ENCODE results near the gene DENND4A. TPM values are rescaled to one million over a fixed set of nuclear protein-coding genes. Genes with fewer than 3 reads are reported as not detected.
"Not testable (repeated sequence)": the region's sequence is repeated elsewhere in the genome, so short reads cannot be mapped to it uniquely, and the experiment has no call there.

Gene DENND4A
- total RNA-seq, 1 donor from 2014 or later = 76.6 TPM

DNA sequence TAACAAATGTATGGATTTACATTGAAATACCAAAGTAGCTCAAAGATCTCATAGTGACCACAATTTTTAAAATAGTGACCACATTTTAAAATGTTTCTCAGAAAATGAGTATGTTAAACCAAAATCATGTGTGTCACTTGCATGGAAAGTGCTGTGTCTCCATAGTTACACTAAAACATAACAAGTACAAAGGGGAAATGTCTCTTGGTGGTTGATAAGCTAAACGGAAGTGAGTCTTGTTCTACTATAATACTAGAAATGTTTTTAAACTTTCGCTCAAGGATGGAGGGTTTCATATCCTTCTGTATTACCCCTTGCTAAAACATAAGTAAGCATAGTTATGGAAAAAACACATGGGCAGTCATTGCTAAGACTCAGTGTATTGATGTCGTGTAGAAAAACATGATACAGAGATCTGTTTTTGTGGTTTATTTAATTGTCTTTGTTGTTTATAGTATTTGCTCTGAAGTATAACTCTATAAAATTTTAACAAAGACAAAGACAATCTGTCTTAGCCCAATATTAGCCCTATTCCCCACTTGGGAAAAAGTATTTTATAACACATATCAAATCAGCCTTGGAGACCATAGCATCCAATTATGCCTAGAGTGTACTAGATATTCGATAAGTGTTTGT, 27.0 kb upstream of the DENND4A start:
- no peak for DNase-seq

DNA sequence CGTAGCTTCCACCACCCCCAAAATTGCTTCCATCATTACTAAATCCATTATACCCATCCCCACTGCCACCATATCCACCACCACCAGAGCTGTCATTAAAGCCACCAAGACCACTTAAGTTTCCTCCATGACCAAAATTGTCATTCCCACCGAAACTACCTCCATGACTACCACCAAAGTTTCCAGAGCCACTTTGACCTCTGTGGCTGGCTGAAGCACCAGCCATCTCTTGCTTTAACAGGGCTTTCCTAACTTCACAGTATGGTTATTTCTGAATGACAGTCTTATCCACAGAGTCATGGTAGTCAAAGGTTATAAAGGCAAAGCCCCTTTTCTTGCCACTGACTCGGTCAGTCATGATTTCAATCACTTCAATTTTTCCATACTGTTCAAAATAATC, 24.3 kb upstream of the DENND4A start:
- DNase-seq = no peak

DNA sequence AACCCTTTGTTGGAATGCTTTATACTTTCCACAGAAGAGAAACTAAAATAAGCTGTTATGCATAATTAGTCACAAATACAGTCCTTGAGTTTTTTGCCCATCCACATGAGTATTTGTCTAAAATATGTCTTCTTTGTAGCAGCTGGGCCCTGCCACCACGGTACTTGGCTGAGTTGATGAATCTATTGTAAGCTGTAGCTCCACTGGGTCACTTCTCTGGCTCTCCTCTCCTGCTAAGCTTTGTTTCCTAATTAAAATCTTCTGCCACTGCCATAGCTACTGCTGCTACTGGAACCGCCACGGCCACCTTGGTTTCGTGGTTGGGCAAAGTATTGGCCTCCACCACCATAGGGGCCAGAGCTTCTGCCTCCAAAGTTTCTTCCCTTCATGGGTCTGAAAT, 23.9 kb upstream of the DENND4A start:
- not testable (repeated sequence) for DNase-seq

DNA sequence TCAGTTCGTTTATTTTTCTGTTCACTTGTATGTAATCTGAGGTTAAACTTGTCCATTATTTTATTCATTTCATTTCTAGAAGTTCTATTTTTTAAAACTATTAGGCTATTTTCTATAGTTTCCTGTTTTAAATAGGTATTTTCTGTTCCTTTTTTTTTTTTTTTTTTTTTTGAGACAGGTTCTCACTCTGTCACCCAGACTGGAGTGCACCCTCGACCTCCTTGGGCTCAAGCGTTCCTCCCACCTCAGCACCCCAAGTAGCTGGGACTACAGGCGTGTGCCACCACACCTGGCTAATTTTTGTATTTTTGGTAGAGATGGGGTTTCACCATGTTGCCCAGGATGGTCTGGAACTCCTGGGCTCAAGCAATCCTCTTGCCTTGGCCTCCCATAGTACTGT, 22.2 kb upstream of the DENND4A start:
- DNase-seq = not testable (repeated sequence)

DNA sequence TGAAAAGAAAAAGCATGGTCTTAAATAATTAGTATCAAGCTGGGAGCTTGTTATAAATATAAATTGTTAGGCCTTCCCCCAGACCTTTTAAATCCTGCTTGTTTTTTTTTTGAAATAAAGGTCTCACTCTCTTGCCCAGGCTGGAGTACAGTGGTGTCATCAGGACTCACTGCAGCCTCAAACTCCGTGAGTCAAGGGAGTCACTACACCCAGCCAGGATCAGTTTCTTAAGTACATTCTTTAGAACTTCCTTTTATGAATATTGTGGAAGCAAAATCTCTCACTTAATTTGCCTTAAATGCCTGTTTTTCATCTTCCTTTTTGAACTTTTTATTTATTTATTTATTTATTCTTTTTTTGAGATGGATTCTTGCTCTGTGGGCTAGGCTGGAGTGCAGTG, 20.8 kb upstream of the DENND4A start:
- DNase-seq = no peak

DNA sequence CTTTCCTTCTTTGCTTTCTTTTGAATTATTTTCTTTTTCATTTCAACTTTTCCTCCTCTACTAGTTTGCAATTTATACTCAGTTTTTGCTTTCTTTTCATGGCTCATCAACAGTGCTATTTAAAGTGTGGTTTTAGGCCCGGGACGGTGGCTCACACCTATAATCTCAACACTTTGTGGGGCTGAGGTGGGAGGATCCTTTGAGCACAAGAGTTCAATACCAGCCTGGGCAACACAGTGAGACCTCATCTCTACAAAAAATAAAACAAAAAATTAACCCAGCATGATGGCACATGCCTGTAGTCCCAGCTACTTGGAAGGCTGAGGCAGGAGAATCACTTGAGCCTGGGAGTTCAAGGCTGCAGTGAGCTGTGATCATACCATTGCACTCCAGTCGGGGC, 20.4 kb upstream of the DENND4A start:
- no peak for DNase-seq

DNA sequence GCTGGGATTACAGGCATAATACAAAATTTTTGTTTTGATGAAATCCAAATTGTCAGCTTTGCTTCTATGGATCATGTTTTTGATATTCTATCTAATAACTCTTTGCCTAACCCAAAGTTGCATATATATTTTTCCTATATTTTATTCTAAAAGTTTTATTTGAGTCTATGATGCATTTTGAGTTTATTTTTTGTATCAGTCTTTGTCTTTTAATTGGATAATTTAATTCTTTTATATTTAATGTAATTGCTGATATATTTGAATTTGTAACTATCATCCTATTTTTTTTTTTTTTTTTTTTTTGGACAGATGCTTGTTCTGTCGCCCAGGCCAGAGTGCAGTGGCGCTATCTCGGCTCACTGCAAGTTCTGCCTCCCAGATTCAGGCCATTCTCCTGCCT, 19.7 kb upstream of the DENND4A start:
- no peak for DNase-seq

DNA sequence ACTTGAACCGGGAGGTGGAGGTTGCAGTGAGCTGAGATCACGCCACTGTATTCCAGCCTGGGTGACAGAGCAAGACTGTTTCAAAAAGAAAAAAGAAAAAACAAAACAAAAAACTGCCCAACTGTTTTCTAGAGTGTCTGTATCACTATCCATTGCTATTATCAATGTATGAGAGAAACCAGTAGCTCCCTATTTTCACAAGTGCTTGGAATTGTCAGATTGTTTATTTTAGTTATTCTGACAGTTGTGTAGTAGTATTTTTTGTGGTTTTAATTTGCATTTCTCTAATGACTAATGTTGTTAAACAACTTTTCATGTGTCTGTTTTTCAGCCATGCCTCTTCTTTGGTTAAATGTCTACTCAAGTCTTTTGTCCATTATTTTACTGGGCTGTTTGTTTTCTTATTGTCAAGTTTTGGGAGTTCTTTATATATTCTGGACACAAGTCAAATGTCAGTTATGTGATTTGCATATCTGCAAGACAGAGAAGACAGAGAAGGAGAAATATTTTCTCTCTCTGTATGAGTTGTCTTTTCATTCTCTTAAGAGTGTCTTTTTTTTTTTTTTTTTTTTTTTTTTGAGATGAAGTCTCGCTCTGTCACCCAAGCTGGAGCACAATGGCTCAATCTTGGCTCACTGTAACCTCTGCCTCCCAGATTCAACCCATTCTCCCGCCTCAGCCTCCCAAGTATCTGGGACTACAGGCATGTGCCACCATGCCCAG, 19.1 kb upstream of the DENND4A start:
- not testable (repeated sequence) for DNase-seq

DNA sequence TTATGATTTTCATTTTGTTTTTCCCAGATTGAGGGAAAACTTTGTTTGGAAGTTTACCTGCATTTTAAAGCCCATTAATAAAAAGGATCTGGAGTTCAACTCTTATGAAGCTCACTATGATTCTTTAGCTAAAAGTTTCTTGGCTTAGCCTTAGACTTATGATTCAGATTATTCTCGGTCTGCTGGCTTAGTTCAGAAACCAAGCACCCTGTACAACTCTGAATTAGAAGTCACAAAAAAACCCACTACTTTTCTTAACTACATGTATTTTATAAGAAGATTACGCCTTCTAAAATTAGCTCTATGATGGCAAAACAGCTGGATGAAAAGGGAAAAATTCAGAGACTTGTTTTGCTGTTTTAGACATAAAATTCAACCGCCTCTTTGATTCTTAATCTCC, 14.3 kb upstream of the DENND4A start:
- no peak for DNase-seq

DNA sequence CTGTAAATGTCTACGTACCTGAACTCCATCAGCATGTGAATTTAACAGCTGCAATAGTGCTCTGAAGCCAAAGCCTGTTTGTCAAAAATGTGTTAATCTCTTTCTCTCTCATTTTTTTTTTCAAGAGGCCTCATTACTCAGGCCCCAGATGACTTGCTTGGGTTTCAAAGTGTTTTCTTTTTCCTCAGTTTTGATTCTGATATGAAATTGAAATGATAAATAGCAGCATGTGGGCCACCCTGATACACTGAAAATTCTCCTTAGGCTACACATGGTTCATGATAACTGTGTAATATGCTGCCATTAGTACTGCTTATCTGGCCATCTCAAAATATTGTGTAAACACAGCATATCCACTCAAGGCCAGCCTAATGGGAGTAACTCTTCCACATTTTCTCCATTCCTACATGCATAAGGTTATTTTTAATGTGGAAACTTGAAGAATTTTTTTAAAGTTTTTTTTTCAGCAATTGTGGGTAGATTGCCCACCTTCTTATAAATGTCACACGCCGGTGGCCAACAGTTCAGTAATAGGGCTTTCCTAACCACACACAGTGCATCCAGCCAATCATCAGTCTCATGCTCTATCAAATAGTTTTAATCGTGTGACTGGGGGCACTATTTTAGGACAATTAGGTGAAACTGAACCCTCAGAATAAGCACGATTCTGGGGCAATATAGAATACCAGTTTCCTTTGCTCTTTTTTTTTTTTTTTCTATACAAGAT, 13.1 kb upstream of the DENND4A start:
- no peak for DNase-seq

DNA sequence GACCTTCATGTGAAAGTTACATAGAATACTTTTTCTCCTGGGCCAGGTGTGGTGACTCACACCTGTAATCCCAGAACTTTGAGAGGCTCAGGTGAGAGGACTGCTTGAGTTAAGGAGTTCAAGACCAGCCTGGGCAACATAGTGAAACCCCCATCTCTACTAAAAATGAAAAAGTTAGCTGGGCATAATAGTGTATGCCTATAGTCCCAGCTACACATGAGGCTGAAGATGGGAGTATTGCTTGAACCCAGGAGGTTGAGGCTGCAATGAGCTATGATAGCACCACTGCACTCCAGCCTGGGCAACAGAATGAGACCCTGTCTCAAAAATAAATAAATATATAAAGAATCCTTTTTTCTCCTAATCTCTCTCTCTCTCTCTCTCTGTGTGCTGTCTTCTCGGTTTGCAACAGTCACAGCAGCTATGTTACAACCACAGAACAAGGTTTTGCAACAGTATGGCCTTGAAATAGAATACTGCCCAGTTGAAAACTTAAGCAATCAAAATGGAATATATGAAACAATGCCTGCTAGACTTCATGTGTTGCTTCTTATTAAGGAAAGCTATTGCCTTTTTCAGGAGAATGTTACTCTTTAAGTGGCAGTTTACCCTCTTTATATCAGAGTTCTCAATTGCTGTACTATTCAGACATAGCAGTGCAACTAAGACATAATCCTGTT, 12.3 kb upstream of the DENND4A start:
- no peak for DNase-seq

DNA sequence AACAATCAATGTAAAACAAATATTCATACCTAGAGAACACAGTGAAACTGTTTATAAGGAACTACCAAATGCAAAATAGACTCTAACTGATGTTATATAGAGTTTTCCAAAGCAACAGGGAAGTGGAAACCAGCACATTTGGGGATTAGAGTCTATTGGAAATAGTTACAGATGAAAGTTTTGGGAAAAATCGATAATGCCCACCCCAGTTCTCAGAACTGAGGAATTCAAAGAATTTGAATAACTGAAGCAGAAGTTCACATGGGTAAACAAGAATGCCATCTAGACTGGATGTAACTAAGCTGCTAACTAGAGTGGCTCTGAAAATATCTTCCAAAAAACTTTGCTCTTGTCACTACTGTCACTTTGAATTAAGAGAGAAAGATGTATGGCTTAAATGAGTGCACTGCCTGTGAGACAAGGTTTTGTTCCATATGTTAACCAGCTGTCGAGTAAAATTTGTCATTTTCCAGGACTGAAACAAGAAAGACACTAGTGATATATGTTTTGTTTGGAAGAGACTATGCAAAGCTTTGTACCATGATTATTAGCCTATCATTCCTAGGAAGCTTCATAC, 9.2 kb upstream of the DENND4A start:
- no peak for DNase-seq

DNA sequence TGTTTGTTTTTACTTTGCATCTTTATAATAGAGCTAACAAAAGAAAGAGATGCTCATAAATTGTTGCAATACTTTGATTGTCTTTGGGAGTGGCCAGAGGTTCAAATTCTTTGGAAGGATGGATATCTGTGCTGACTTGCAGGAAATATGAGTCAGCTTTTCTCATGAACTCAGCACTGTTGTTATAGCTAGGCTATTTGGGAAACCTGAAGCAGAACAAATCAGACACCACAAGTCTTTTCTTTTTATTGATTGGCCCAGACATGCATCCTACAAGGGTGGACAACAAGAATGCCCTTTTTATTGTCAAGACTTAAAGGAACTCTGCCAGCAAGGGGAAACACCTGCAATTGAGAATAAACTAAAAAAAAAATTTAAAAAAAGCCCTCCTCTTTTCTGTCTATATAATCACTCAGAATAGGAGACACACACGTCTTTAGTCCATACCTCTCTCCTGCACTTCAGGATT, 4.6 kb upstream of the DENND4A start:
- DNase-seq = no peak

DNA sequence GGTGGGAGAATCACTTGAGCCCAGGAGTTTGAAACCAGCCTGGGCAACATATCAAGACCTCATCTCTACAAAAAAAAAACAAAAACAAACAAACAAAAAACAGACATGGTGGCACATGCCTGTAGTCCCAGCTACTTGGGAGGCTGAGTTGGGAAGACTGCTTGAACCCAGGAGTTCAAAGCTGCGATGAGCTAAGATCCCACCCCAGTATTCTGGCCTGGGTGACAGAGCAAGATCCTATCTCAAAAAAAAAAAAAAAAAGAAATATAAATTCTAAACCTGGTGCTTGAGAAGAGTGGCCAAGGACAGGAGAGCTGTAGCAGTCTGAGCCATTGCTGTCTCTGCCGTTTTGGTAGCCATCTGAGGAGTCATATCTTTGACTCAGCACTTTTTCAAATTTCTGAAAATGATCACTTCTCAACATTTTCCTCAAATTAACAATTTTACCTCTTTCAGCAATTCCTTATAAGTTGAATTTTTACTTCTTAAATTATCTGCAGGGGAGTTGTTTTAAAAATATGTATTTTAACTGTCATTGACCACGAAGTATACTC, 3.6 kb upstream of the DENND4A start:
- no peak for DNase-seq

DNA sequence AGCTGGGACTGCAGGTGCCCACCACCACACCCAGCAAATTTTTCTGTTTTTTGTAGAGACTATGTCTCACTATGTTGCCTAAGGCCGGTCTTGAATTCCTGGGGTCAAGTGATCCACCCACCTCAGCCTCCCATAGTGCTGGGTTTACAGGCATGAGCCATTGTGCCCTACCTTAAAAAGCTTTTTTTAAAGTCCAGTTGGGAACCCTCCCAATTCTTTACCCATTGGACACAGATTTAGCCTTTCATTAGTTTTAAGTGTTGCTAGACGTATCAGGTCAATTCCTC, 1.7 kb upstream of the DENND4A start:
- DNase-seq = no peak

DNA sequence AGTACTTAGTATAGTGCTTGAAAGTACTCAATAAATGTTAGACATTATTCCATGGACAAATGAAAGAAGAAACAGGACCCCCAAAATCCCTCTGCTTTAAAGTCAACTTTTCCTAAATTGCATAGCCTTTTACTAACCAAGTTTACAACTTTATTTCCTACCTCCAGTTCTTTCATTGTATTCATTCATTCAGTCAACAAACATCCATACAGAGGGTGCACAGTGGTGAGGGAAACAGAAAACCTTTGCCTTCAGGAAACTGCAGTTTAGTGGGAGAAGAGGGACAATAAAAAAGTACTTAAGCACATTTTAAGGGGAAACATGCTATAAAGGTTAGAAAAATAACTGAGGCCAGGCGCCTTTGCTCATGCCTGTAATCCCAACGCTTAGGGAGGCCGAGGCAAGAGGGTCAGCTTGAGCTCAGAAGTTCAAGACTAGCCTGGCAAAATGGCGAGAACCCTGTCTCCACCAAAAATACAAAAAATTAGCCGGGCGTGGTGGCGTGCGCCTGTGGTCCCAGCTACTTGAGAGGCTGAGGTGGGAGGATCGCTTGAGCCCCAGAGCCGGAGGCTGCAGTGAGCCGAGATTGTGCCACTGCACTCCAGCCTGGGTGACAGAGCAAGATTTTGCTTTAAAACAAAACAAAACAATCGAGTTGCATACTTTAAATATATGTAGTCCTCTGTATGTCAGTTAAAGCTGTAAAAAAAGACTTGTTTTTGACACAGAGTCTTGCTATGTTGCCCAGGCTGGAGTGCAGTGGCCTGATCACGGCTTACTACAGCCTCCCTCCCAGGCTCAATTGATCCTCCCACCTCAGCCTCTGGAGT, 1.1 kb upstream of the DENND4A start:
- DNase-seq = no peak

DNA sequence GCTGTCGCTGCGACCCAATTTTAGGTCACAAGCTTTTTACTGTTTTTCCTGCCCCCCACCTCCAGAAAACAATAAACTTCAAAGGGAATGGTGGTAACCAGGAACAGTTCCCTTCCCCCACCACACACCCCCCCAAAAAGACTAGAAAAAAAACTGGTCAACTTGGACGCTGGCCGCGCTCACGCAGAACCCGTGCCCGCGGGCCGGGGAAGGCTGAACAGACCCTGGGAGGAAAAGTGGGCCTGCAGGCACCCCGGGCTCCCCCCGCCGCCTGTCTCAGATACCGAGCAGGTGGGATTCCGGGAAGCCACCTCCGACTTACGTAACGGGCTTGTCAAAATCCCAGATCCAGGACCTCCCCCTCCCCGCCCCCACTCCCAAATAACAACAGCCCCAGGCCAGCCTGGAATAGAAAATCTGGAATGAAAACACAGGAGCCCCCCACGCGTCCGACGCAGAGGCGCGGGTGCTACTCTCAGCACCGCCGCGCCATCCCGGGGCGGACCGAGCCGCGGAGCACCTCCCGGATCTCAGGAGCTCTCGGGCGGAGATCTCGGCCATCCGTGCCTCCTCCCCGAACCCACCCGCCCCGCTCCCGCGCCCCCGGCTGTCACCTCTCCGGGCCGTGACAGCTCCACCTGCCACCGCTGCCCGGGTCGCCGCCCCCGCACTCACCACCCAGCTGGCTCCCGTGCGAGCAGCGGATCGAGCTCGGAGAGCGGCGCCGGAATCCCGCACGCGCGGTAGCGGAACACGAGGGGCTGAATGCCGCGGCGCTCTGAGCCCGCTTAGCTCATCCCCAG, 557 bp downstream of the DENND4A start:
- peak; percentile 50 for DNase-seq

DNA sequence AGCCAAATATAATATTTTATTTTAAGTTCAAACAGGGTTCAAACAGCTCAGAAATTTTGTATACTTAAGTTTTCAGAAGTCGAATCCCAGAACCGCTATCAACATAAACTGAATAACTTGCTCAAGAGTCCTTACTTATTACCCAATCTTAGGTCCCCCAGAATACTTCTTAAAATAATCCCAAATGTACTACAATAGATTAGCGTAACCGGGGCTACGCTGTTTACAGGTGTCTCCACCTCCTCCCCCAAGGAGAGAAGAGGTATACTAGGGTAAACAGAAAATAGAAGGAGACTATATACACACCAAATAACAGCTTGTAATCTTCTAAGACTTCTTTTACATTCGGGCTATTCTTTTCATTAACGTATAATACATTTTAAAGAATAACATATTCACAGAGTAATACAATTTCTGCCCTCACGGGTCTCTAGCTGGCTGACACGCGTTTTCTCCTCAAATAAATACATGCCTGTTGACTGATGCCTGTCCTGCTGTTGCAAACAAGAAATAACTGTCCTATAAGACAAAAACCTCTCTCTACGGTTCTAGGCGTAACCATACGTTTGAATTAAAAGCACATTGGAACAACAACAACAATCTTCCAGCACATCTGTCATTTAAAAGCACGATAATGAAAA, 1.3 kb downstream of the DENND4A start:
- DNase-seq = no peak

DNA sequence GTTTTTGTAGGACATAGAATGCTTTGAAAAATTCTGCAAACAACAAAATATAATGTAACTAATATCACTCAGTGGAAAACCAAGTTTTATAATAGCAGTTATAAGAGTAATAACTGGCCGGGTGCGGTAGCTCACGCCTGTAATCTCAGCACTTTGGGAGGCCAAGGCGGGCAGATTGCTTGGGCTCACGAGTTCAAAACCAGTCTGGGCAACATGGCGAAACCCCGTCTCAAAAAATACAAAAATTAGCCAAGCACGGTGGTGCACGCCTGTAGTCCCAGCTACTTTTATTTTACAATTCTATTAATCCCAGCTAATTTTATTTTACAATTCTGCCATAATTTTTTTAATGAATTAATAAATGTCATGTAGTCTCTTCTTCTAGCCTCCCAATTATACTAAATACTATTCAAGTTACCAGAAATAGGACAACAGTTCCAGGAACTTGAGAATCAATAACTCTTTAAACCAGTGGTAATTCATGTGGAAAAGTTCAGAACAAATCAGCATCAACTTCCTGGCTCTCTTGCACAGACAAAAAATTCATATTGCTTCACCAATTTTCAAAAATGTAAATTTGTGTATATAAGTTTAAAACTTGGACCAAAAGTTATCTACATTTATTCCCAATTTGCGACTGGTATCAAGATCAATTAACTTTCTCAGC, 2.2 kb downstream of the DENND4A start:
- no peak for DNase-seq

DNA sequence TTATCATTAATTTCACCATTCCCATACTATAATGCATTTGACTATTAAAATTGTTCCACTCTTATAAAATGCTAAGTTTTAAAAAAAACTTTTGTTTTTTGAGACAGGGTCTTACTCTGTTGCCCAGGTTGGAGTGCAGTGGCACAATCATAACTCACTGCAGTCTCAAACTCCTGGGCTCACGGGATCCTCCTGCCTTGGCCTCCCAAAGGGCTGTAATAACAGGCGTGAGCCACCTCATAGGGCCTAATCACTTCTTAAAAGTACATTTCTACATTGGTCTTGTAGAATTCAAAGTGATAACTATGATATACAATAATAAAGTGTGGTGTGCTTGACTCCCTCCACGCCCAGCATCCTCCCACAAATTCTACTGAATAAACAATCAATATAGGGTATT, 3.0 kb downstream of the DENND4A start:
- no peak for DNase-seq
